K562 (cell line): ENCODE measurements around the gene MTNR1B.

ENCODE experiments used
- OTX1 ChIP-seq: fragments of 450-650 bp; formaldehyde crosslinking; IDR thresholded peaks from 2 replicates; pipeline ENCODE4 v1.4.0; 2022; ENCODE audit warnings: mild to moderate bottlenecking
- SREBF2 ChIP-seq: sonication (generic); formaldehyde crosslinking; IDR thresholded peaks from 2 replicates; pipeline ENCODE4 v1.4.0; 2020; ENCODE audit warnings: mild to moderate bottlenecking, missing genetic modification reagents
- TAF7 ChIP-seq: fragments of 450-650 bp; IDR thresholded peaks from 2 replicates; pipeline ENCODE4 v1.6.1; 2016; ENCODE audit warnings: missing genetic modification characterization, missing compliant biosample characterization
- ZNF384 ChIP-seq: IDR thresholded peaks from 2 replicates; pipeline ENCODE4 v1.6.1; 2012; ENCODE audit warnings: low read depth, low read length, improper control_type of control experiment
- TF ChIP-seq, protein P1 (sequence below): fragments of 200-800 bp; sonication (Bioruptor generic); IDR thresholded peaks from 2 replicates; pipeline ENCODE4 v1.6.1; 2016; ENCODE audit warnings: missing genetic modification characterization, missing compliant biosample characterization
- TF ChIP-seq, protein P2 (sequence below), 3 experiments: IDR thresholded peaks in 2 of 3; conservative IDR thresholded peaks in 1 of 3; 2 replicates each; pipeline ENCODE4 v1.5.1; 2011 to 2012; ENCODE audit warnings: low read length in 3 of 3, mild to moderate bottlenecking in 3 of 3, control low read depth in 2 of 3, improper control_type of control experiment in 1 of 3, inconsistent platforms in 1 of 3, low read depth in 1 of 3, mixed read lengths in 1 of 3, moderate library complexity in 1 of 3; ENCODE audit not compliant: insufficient read depth in 2 of 3

DNA sequence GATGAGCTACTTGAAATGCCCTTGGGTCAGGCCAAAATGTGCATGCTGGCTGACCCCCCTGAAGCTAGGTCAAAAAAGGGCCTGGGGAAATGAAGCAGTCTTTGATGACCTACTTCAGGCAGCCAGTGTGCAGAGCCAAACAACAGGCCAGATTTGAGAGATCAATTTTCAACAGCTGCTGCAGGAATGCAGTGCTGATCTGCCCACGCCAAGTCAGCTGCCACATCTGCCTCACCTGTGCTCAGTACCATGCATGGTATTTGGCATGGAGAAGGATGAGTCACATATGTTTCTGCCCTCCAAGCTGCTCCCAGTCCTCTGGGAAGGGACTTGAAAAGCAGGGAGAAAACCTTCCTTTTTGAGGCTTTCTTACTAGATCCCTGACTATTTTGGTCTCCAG, 35.8 kb downstream of the MTNR1B start:
- TF ChIP-seq SREBF2 (CRISPR knock-in tag) (no peak), TAF7 (no peak), OTX1 (CRISPR knock-in tag) (no peak), ZNF384 (no peak)
- TF ChIP-seq, protein P1, sequence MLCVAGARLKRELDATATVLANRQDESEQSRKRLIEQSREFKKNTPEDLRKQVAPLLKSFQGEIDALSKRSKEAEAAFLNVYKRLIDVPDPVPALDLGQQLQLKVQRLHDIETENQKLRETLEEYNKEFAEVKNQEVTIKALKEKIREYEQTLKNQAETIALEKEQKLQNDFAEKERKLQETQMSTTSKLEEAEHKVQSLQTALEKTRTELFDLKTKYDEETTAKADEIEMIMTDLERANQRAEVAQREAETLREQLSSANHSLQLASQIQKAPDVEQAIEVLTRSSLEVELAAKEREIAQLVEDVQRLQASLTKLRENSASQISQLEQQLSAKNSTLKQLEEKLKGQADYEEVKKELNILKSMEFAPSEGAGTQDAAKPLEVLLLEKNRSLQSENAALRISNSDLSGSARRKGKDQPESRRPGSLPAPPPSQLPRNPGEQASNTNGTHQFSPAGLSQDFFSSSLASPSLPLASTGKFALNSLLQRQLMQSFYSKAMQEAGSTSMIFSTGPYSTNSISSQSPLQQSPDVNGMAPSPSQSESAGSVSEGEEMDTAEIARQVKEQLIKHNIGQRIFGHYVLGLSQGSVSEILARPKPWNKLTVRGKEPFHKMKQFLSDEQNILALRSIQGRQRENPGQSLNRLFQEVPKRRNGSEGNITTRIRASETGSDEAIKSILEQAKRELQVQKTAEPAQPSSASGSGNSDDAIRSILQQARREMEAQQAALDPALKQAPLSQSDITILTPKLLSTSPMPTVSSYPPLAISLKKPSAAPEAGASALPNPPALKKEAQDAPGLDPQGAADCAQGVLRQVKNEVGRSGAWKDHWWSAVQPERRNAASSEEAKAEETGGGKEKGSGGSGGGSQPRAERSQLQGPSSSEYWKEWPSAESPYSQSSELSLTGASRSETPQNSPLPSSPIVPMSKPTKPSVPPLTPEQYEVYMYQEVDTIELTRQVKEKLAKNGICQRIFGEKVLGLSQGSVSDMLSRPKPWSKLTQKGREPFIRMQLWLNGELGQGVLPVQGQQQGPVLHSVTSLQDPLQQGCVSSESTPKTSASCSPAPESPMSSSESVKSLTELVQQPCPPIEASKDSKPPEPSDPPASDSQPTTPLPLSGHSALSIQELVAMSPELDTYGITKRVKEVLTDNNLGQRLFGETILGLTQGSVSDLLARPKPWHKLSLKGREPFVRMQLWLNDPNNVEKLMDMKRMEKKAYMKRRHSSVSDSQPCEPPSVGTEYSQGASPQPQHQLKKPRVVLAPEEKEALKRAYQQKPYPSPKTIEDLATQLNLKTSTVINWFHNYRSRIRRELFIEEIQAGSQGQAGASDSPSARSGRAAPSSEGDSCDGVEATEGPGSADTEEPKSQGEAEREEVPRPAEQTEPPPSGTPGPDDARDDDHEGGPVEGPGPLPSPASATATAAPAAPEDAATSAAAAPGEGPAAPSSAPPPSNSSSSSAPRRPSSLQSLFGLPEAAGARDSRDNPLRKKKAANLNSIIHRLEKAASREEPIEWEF (CRISPR knock-in tag) = no peak
- TF ChIP-seq, protein P2, sequence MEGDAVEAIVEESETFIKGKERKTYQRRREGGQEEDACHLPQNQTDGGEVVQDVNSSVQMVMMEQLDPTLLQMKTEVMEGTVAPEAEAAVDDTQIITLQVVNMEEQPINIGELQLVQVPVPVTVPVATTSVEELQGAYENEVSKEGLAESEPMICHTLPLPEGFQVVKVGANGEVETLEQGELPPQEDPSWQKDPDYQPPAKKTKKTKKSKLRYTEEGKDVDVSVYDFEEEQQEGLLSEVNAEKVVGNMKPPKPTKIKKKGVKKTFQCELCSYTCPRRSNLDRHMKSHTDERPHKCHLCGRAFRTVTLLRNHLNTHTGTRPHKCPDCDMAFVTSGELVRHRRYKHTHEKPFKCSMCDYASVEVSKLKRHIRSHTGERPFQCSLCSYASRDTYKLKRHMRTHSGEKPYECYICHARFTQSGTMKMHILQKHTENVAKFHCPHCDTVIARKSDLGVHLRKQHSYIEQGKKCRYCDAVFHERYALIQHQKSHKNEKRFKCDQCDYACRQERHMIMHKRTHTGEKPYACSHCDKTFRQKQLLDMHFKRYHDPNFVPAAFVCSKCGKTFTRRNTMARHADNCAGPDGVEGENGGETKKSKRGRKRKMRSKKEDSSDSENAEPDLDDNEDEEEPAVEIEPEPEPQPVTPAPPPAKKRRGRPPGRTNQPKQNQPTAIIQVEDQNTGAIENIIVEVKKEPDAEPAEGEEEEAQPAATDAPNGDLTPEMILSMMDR (IDR thresholded peaks at IDR 0.05 in 2 of 3, conservative IDR thresholded peaks at IDR 0.05 in 1 of 3; ENCODE audit: insufficient read depth in 2 of 3, low read depth in 1 of 3, low read length in 3 of 3) = no peak
